T follicular helper cell (primary cell): ENCODE measurements around the gene RFTN1.

ENCODE experiments used
- DNase-seq: peaks from one replicate; pipeline ENCODE4 v3.0.0-alpha.2; 2020; ENCODE audit warnings: low read depth

RFTN1 gene

GRCh38 chr3:16357186-16358121 lies 156.0 kb downstream of the RFTN1 start:
- no peak for DNase-seq

GRCh38 chr3:16355828-16356227 lies 157.7 kb downstream of the RFTN1 start:
- DNase-seq = no peak

- DNase-seq = no peak
Measured at GRCh38 chr3:16354291-16354690, 159.2 kb downstream of the RFTN1 start.

- DNase-seq = no peak
Measured at GRCh38 chr3:16352428-16352827, 161.1 kb downstream of the RFTN1 start.

GRCh38 chr3:16350597-16351318 lies 162.7 kb downstream of the RFTN1 start:
- DNase-seq = no peak

- no peak for DNase-seq
Measured at GRCh38 chr3:16349986-16350596, 163.4 kb downstream of the RFTN1 start.

- no peak for DNase-seq
Measured at GRCh38 chr3:16347548-16347947, 166.0 kb downstream of the RFTN1 start.

- no peak for DNase-seq
Measured at GRCh38 chr3:16346413-16347081, 167.0 kb downstream of the RFTN1 start.

- DNase-seq = no peak
Measured at GRCh38 chr3:16343101-16343500, 170.4 kb downstream of the RFTN1 start.

GRCh38 chr3:16338999-16339398 lies 174.5 kb downstream of the RFTN1 start:
- no peak for DNase-seq

- no peak for DNase-seq
Measured at GRCh38 chr3:16337856-16338540, 175.5 kb downstream of the RFTN1 start.

- DNase-seq = no peak
Measured at GRCh38 chr3:16336825-16337224, 176.7 kb downstream of the RFTN1 start.

GRCh38 chr3:16335772-16336645 lies 177.5 kb downstream of the RFTN1 start:
- no peak for DNase-seq

GRCh38 chr3:16335333-16335732 lies 178.2 kb downstream of the RFTN1 start:
- DNase-seq = no peak

- DNase-seq = no peak
Measured at GRCh38 chr3:16334909-16335308, 178.6 kb downstream of the RFTN1 start.

- no peak for DNase-seq
Measured at GRCh38 chr3:16332904-16333426, 180.5 kb downstream of the RFTN1 start.

- no peak for DNase-seq
Measured at GRCh38 chr3:16331319-16331883, 182.1 kb downstream of the RFTN1 start.

GRCh38 chr3:16330351-16330750 lies 183.1 kb downstream of the RFTN1 start:
- no peak for DNase-seq

GRCh38 chr3:16329826-16330129 lies 183.7 kb downstream of the RFTN1 start:
- no peak for DNase-seq
